ENCODE results near the gene SRSF4.

DNA sequence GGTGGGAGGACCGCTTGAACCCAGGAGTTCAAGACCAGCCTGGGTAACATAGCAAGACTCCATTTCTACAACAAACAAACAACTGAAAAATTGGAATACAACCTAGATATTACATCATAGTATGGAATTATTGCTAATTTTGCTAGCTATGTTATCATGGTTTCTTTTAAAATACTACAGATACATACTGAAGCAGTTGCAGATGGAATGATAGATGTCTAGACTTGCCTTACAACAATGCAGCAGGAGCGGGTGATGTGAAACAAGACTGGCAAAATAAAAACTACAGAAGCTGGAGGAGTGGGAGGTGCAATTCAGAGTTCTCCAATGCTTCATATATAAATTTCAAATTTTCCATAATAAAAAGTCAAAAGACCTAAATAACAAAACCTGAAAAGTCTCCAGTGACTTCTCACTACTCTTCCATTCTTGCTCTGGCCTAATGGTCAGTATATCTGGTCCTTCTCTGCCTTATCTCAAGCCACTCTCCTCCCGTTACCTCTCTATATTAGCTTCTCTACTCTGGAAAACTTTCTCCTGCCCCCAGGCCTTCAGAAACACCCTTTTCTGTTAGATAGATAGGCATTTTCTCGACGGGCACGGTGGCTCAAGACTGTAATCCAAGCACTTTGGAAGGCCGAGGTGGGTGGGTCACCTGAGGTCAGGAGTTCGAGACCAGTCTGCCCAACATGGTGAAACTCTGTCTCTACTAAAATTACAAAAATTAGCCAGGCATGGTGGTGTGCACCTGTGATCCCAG lies 29.5 kb downstream of the SRSF4 start:
- TF ChIP-seq POLR2AphosphoS5 (IDR thresholded peaks at IDR 0.05; ENCODE audit: low read depth, low read length) (no peak), RAD21 (IDR thresholded peaks at IDR 0.05; ENCODE audit: low read length) (no peak)
- TF ChIP-seq, protein P1, sequence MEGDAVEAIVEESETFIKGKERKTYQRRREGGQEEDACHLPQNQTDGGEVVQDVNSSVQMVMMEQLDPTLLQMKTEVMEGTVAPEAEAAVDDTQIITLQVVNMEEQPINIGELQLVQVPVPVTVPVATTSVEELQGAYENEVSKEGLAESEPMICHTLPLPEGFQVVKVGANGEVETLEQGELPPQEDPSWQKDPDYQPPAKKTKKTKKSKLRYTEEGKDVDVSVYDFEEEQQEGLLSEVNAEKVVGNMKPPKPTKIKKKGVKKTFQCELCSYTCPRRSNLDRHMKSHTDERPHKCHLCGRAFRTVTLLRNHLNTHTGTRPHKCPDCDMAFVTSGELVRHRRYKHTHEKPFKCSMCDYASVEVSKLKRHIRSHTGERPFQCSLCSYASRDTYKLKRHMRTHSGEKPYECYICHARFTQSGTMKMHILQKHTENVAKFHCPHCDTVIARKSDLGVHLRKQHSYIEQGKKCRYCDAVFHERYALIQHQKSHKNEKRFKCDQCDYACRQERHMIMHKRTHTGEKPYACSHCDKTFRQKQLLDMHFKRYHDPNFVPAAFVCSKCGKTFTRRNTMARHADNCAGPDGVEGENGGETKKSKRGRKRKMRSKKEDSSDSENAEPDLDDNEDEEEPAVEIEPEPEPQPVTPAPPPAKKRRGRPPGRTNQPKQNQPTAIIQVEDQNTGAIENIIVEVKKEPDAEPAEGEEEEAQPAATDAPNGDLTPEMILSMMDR (IDR thresholded peaks at IDR 0.05), result no peak
- TF ChIP-seq, protein P2, sequence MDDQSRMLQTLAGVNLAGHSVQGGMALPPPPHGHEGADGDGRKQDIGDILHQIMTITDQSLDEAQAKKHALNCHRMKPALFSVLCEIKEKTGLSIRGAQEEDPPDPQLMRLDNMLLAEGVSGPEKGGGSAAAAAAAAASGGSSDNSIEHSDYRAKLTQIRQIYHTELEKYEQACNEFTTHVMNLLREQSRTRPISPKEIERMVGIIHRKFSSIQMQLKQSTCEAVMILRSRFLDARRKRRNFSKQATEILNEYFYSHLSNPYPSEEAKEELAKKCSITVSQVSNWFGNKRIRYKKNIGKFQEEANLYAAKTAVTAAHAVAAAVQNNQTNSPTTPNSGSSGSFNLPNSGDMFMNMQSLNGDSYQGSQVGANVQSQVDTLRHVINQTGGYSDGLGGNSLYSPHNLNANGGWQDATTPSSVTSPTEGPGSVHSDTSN (IDR thresholded peaks at IDR 0.05), result no peak

All from SK-N-SH (cell line).